ENCODE measurements around the gene EVX2.

EVX2 gene

DNA sequence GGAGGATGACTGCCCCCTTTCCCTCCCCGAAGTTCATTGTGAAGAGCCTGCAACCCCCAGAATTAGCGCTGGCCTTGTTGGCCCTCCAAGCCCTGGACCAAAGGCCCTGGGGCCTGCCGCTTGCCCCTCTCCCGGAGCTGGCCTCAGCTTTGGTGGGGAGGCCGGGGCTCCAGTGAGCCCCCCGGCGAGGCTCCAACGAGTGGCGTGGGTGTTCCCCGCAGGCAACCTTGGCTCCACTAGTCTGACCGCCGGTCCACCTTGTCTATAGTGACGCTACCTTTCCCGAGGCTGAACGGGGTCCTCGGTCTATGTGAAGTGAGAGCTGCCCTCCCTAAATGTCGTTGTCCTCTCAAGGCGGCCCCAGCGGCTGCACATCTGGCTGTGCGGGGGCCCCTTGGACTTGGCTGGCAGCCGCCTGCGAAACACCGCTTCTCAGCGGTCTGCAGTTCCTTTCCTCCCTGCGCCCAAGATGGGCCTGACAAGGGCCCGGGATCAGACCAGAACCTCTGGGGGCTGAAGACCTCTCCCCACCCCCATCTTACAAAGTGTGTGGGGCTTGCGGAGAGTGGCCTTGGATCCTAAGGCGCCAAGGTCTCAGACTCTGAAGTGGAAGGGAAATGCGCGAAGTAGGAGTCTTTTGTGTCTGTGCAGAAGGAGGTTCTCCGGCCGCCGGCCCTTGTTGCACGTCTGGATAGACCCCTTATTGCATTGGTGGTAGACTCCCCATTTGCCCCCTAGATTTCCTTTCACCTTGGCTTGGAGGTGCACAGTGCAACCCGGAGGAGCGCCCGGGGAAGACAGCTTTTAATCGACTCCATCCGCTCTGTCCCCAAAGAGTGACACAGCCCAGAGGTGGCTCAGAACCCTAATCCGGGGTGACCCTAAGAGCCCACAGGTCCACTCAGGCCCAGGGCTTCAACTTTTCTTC is 28.9 kb upstream of the EVX2 start:
- Histone ChIP-seq H3K4me3 (ENCODE audit: low read length) (no peak overlapping the region), H3K27me3 (ENCODE audit: control insufficient read depth, insufficient read depth, low read length) (peaks cover 95% of the 10 kb centered on the region), H3K4me1 (ENCODE audit: control insufficient read depth, insufficient read depth, low read length) (no peaks in the 10 kb centered on the region), H3K27ac (ENCODE audit: low read length) (no peak overlapping the region), H3K36me3 (ENCODE audit: control insufficient read depth, insufficient read depth, low read length) (no peaks in the 10 kb centered on the region), H3K9me3 (ENCODE audit: control insufficient read depth, insufficient read depth, low read length) (no peaks in the 10 kb centered on the region)
- no peak for DNase-seq (ENCODE audit: low read depth, low spot score)
- WGBS (ENCODE audit: insufficient coverage, insufficient read length): no CpG with 5 or more reads among the region's 40 CpGs

DNA sequence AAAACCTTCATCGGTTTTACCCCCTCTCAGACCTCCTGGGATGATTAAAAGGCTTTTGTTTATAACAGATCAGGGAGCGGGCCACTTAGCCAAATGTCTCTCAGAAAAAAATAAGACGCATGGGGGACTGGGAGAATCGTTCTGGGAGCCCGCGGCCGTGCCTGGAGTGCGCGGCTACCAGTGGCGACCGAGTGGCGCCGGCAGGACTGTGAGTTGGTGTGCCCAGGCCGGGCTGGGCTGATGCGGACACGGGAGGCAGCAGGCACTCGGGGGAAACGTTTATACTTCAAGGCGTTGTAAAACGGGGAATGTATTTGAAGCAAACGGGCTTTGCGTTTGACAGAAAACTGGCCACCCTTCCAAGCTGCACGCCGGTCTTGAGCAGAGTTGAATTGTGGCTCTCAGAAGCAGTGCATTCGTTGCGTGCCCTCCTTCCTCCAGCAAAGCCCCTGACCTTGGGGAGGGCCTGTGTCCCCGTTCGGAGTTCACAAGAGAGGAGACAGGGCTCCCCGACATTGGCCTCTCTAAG is 28.1 kb upstream of the EVX2 start:
- no peaks in the 10 kb centered on the region for H3K9me3 ChIP-seq (ENCODE audit: control insufficient read depth, insufficient read depth, low read length)
- DNase-seq (ENCODE audit: low read depth, low spot score): no peak
- H3K4me3 ChIP-seq (ENCODE audit: low read length): no peak overlapping the region
- no peaks in the 10 kb centered on the region for H3K36me3 ChIP-seq (ENCODE audit: control insufficient read depth, insufficient read depth, low read length)
- H3K4me1 ChIP-seq (ENCODE audit: control insufficient read depth, insufficient read depth, low read length): peaks cover 4% of the 10 kb centered on the region
- no peak overlapping the region for H3K27ac ChIP-seq (ENCODE audit: low read length)
- WGBS (ENCODE audit: insufficient coverage, insufficient read length): no CpG with 5 or more reads among the region's 29 CpGs
- peaks cover 93% of the 10 kb centered on the region for H3K27me3 ChIP-seq (ENCODE audit: control insufficient read depth, insufficient read depth, low read length)

GRCh38 chr2:176111309-176111663 is 27.5 kb upstream of the EVX2 start:
- Histone ChIP-seq H3K27me3 (ENCODE audit: control insufficient read depth, insufficient read depth, low read length) (peaks cover 94% of the 10 kb centered on the region), H3K4me3 (ENCODE audit: low read length) (no peak overlapping the region), H3K9me3 (ENCODE audit: control insufficient read depth, insufficient read depth, low read length) (no peaks in the 10 kb centered on the region), H3K27ac (ENCODE audit: low read length) (no peak overlapping the region), H3K4me1 (ENCODE audit: control insufficient read depth, insufficient read depth, low read length) (peaks cover 4% of the 10 kb centered on the region), H3K36me3 (ENCODE audit: control insufficient read depth, insufficient read depth, low read length) (no peaks in the 10 kb centered on the region)
- DNase-seq (ENCODE audit: low read depth, low spot score): no peak
- WGBS (ENCODE audit: insufficient coverage, insufficient read length): no CpG with 5 or more reads among the region's 16 CpGs

GRCh38 chr2:176110415-176111308 is 26.9 kb upstream of the EVX2 start:
- Histone ChIP-seq H3K4me1 (ENCODE audit: control insufficient read depth, insufficient read depth, low read length) (peaks cover 4% of the 10 kb centered on the region), H3K27ac (ENCODE audit: low read length) (no peak overlapping the region), H3K36me3 (ENCODE audit: control insufficient read depth, insufficient read depth, low read length) (no peaks in the 10 kb centered on the region), H3K9me3 (ENCODE audit: control insufficient read depth, insufficient read depth, low read length) (no peaks in the 10 kb centered on the region), H3K4me3 (ENCODE audit: low read length) (no peak overlapping the region), H3K27me3 (ENCODE audit: control insufficient read depth, insufficient read depth, low read length) (peaks cover 94% of the 10 kb centered on the region)
- no peak for DNase-seq (ENCODE audit: low read depth, low spot score)
- WGBS (ENCODE audit: insufficient coverage, insufficient read length): no CpG with 5 or more reads among the region's 7 CpGs

DNA sequence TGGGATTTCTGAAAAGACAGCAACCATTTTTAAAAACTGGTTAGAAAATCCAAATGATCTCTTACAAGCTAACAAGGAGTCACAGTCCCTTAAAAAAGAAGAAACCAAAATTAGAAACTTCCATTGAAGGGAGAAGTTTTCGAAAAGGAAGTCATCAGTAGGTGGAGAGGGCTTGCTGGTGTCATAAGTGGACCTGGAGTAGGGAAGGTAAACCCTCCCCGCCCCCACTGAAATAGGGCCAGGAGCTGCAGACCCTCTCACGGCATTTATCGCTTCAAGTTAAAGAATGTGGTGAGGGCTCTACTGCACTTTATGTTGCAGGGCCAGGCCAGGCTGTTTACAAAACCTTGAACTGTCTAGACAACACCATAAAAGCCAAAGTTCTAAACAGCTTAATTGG is 26.2 kb upstream of the EVX2 start:
- H3K36me3 ChIP-seq (ENCODE audit: control insufficient read depth, insufficient read depth, low read length): no peaks in the 10 kb centered on the region

GRCh38 chr2:176109192-176109901 is 25.6 kb upstream of the EVX2 start:
- Histone ChIP-seq H3K27ac (ENCODE audit: low read length) (no peak overlapping the region), H3K4me3 (ENCODE audit: low read length) (no peak overlapping the region)

More for the DNA sequence above, 26.2 kb upstream of the EVX2 start:
- DNase-seq (ENCODE audit: low read depth, low spot score): no peak
- H3K4me3 ChIP-seq (ENCODE audit: low read length): no peak overlapping the region
- no CpG with 5 or more reads among the region's 4 CpGs for WGBS (ENCODE audit: insufficient coverage, insufficient read length)
- no peak overlapping the region for H3K27ac ChIP-seq (ENCODE audit: low read length)
- peaks cover 5% of the 10 kb centered on the region for H3K4me1 ChIP-seq (ENCODE audit: control insufficient read depth, insufficient read depth, low read length)
- H3K9me3 ChIP-seq (ENCODE audit: control insufficient read depth, insufficient read depth, low read length): no peaks in the 10 kb centered on the region
- H3K27me3 ChIP-seq (ENCODE audit: control insufficient read depth, insufficient read depth, low read length): peaks cover 95% of the 10 kb centered on the region

DNA sequence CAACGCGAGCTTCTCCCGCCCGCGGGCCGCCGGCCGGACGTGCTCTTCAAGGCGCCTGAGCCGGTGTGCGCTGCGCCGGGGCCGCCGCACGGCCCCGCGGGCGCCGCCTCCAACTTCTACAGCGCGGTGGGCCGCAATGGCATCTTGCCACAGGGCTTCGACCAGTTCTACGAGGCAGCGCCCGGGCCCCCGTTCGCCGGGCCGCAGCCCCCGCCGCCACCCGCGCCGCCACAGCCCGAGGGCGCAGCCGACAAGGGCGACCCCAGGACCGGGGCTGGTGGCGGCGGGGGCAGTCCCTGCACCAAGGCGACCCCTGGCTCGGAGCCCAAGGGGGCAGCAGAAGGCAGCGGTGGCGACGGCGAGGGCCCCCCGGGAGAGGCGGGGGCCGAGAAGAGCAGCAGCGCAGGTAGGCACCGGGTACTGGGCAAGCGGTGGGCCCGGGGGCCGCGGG is 24.0 kb upstream of the EVX2 start:
- Histone ChIP-seq H3K4me3 (ENCODE audit: low read length) (no peak overlapping the region), H3K27me3 (ENCODE audit: control insufficient read depth, insufficient read depth, low read length) (peaks cover 95% of the 10 kb centered on the region), H3K9me3 (ENCODE audit: control insufficient read depth, insufficient read depth, low read length) (no peaks in the 10 kb centered on the region)

More at GRCh38 chr2:176109192-176109901, 25.6 kb upstream of the EVX2 start:
- peaks cover 95% of the 10 kb centered on the region for H3K27me3 ChIP-seq (ENCODE audit: control insufficient read depth, insufficient read depth, low read length)
- no peaks in the 10 kb centered on the region; the same call in 1 of the 2 replicates for H3K36me3 ChIP-seq (ENCODE audit: control insufficient read depth, insufficient read depth, low read length)
- H3K9me3 ChIP-seq (ENCODE audit: control insufficient read depth, insufficient read depth, low read length): no peaks in the 10 kb centered on the region
- peaks cover 5% of the 10 kb centered on the region for H3K4me1 ChIP-seq (ENCODE audit: control insufficient read depth, insufficient read depth, low read length)
- DNase-seq (ENCODE audit: low read depth, low spot score): no peak
- no CpG with 5 or more reads among the region's 26 CpGs for WGBS (ENCODE audit: insufficient coverage, insufficient read length)

DNA sequence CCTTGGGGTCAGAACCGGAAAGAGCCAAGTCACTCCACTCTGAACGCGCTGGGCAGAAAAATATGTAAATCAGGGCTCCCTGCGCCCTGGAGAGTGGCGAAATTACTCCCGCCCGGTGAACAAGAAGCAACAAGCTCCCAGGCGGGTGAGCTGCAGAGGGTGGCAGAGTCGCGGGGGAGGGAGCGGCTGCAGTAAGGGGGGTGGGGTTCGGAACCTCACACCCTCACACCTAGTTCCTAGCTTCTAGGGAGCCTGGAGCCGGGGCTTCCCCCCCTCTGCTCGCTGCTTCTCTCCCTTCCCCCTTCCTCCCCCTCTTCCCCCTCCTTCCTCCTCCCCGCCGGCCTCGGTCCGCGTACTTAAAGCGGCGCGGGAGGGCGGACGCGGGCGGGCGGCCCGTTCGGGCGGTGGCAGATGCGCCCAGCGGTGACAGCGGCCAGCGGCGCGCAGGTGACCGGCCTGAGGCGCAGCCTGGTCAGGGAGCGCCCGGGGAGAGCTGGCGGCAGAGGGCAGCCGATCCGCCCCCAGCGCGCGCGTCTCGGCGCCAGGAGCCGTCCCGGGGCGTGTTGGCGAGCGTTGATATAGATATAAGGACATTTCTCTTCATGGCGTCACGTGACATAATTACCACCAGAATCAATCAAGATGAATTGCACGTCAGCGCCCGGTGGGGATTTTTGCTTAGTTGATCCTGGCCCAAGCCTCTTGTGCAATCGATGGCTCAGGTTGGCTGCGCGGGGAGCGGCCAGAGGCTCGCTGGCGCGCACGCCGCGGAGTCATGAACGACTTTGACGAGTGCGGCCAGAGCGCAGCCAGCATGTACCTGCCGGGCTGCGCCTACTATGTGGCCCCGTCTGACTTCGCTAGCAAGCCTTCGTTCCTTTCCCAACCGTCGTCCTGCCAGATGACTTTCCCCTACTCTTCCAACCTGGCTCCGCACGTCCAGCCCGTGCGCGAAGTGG is 23.1 kb upstream of the EVX2 start, which contains the start of gene HOXD11:
TSS of gene HOXD11 (plus strand) at position 700 of the 959 bp plus-strand sequence. CDS start at position 776, 76 bp downstream.
- Histone ChIP-seq H3K4me3 (ENCODE audit: low read length) (peak within 1 kb of the TSS; percentile 10; the same call in 1 of the 2 replicates), H3K9me3 (ENCODE audit: control insufficient read depth, insufficient read depth, low read length) (no peaks in the 10 kb centered on the region), H3K27me3 (ENCODE audit: control insufficient read depth, insufficient read depth, low read length) (peaks cover 95% of the 10 kb centered on the region), H3K27ac (ENCODE audit: low read length) (no peak within 1 kb of the TSS), H3K36me3 (ENCODE audit: control insufficient read depth, insufficient read depth, low read length) (no peaks in the 10 kb centered on the region; the same call in 1 of the 2 replicates), H3K4me1 (ENCODE audit: control insufficient read depth, insufficient read depth, low read length) (peaks cover 5% of the 10 kb centered on the region)
- WGBS (ENCODE audit: insufficient coverage, insufficient read length): no CpG with 5 or more reads among the region's 85 CpGs
- DNase-seq (ENCODE audit: low read depth, low spot score): no peak

More for the DNA sequence above, 24.0 kb upstream of the EVX2 start:
- no peak overlapping the region for H3K27ac ChIP-seq (ENCODE audit: low read length)
- no CpG with 5 or more reads among the region's 59 CpGs for WGBS (ENCODE audit: insufficient coverage, insufficient read length)
- no peaks in the 10 kb centered on the region; the same call in 1 of the 2 replicates for H3K36me3 ChIP-seq (ENCODE audit: control insufficient read depth, insufficient read depth, low read length)
- no peak for DNase-seq (ENCODE audit: low read depth, low spot score)
- peaks cover 5% of the 10 kb centered on the region for H3K4me1 ChIP-seq (ENCODE audit: control insufficient read depth, insufficient read depth, low read length)

All from iPS DF 6.9 (cell line).